ENCODE results near the gene HSFX3. TPM values are rescaled to one million over a fixed set of nuclear protein-coding genes. Genes with fewer than 3 reads are reported as not detected.
"Not testable (repeated sequence)": the region's sequence is repeated elsewhere in the genome, so short reads cannot be mapped to it uniquely, and the experiment has no call there.

HSFX3 gene, protein sequence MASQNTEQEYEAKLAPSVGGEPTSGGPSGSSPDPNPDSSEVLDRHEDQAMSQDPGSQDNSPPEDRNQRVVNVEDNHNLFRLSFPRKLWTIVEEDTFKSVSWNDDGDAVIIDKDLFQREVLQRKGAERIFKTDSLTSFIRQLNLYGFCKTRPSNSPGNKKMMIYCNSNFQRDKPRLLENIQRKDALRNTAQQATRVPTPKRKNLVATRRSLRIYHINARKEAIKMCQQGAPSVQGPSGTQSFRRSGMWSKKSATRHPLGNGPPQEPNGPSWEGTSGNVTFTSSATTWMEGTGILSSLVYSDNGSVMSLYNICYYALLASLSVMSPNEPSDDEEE
- not detected for total RNA-seq
- not detected for polyA plus RNA-seq
- total RNA-seq, result not detected

DNA sequence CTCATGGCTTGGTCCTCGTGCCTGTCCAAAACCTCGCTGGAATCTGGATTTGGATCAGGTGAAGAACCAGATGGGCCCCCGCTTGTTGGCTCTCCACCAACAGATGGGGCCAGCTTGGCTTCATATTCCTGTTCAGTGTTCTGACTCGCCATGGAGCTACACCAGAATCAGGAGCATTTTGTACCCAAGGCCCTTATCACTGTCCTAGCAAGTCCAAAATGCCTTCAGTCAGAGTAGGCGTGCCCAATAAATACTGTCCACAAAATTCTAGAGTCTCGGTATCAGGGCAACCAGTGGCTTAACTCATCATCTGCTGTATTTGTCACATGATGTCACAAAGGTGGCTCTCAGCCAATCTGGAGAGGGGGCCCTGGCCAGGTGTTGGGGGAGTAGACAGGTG is at the start of gene HSFX3:
HSFX3 (minus strand) TSS at position 224 of the 400 bp plus-strand sequence; CDS start at position 152, 72 bp downstream.
- H3K36me3 ChIP-seq (ENCODE audit: control insufficient read depth in 2 of 3, insufficient read depth in 3 of 3, low read length in 3 of 3); H3K9me3 ChIP-seq (ENCODE audit: control insufficient read depth in 2 of 3, low read length in 3 of 3); H3K4me3 ChIP-seq (ENCODE audit: low read length); H3K4me1 ChIP-seq (ENCODE audit: control insufficient read depth in 2 of 2, insufficient read depth in 2 of 2, low read length in 2 of 2); H3K4me1 Mint-ChIP-seq; H3K27me3 ChIP-seq (ENCODE audit: control insufficient read depth in 2 of 2, insufficient read depth in 2 of 2, low read length in 2 of 2); POLR2A ChIA-PET; H3K27ac Mint-ChIP-seq; ATAC-seq; H3K4me3 Mint-ChIP-seq; CTCF ChIA-PET; H3K9me3 Mint-ChIP-seq; H3K27me3 Mint-ChIP-seq; DNase-seq; H3K36me3 Mint-ChIP-seq; H3K27ac ChIP-seq (ENCODE audit: low read depth, low read length): not testable (repeated sequence)
- intact Hi-C loops (cut with micrococcal nuclease), result loop anchor here in 1 of 2 donors (10.0 kb wide), 5 partner anchors 85 to 1845 kb away; partner anchors contain the start of genes CD99L2, MAMLD1, MTMR1 and TMEM185A

- ATAC-seq; H3K4me1 ChIP-seq (ENCODE audit: control insufficient read depth in 2 of 2, insufficient read depth in 2 of 2, low read length in 2 of 2); POLR2A ChIA-PET: not testable (repeated sequence)
These were observed 48.9 kb upstream of the HSFX3 start for GRCh38 chrX:149598603-149599002.

GRCh38 chrX:149595943-149596342 is 46.2 kb upstream of the HSFX3 start:
- H3K4me3 Mint-ChIP-seq; ATAC-seq; H3K4me3 ChIP-seq (ENCODE audit: low read length); CTCF ChIA-PET; H3K4me1 ChIP-seq (ENCODE audit: control insufficient read depth in 2 of 2, insufficient read depth in 2 of 2, low read length in 2 of 2); DNase-seq; H3K4me1 Mint-ChIP-seq; intact Hi-C loops (cut with micrococcal nuclease); H3K27me3 Mint-ChIP-seq; H3K27ac Mint-ChIP-seq; H3K27ac ChIP-seq (ENCODE audit: low read depth, low read length); H3K36me3 Mint-ChIP-seq; POLR2A ChIA-PET; H3K36me3 ChIP-seq (ENCODE audit: control insufficient read depth in 2 of 3, insufficient read depth in 3 of 3, low read length in 3 of 3); H3K9me3 ChIP-seq (ENCODE audit: control insufficient read depth in 2 of 3, low read length in 3 of 3); H3K27me3 ChIP-seq (ENCODE audit: control insufficient read depth in 2 of 2, insufficient read depth in 2 of 2, low read length in 2 of 2); H3K9me3 Mint-ChIP-seq: not testable (repeated sequence)

More at GRCh38 chrX:149598603-149599002, 48.9 kb upstream of the HSFX3 start:
- H3K4me3 ChIP-seq (ENCODE audit: low read length); intact Hi-C loops (cut with micrococcal nuclease); H3K27me3 Mint-ChIP-seq; H3K4me1 Mint-ChIP-seq; H3K27ac ChIP-seq (ENCODE audit: low read depth, low read length); DNase-seq; H3K4me3 Mint-ChIP-seq; H3K9me3 Mint-ChIP-seq; H3K27ac Mint-ChIP-seq; CTCF ChIA-PET; H3K27me3 ChIP-seq (ENCODE audit: control insufficient read depth in 2 of 2, insufficient read depth in 2 of 2, low read length in 2 of 2); H3K36me3 ChIP-seq (ENCODE audit: control insufficient read depth in 2 of 3, insufficient read depth in 3 of 3, low read length in 3 of 3); H3K9me3 ChIP-seq (ENCODE audit: control insufficient read depth in 2 of 3, low read length in 3 of 3): not testable (repeated sequence)
- peaks cover 0 to 14% (median 6%) of the 10 kb centered on the region in 5 donors for H3K36me3 Mint-ChIP-seq

GRCh38 chrX:149595214-149595613 is 45.5 kb upstream of the HSFX3 start, which contains the start of gene HSFX2:
HSFX2 (minus strand) TSS chrX:149595314; CDS start chrX:149594700, 614 bp downstream.
- H3K27ac ChIP-seq (ENCODE audit: low read depth, low read length); H3K4me1 Mint-ChIP-seq; CTCF ChIA-PET; intact Hi-C loops (cut with micrococcal nuclease); DNase-seq; H3K4me3 Mint-ChIP-seq; H3K4me1 ChIP-seq (ENCODE audit: control insufficient read depth in 2 of 2, insufficient read depth in 2 of 2, low read length in 2 of 2); H3K36me3 Mint-ChIP-seq; H3K36me3 ChIP-seq (ENCODE audit: control insufficient read depth in 2 of 3, insufficient read depth in 3 of 3, low read length in 3 of 3); H3K9me3 Mint-ChIP-seq; H3K4me3 ChIP-seq (ENCODE audit: low read length); H3K27ac Mint-ChIP-seq; H3K27me3 Mint-ChIP-seq; ATAC-seq; H3K27me3 ChIP-seq (ENCODE audit: control insufficient read depth in 2 of 2, insufficient read depth in 2 of 2, low read length in 2 of 2); H3K9me3 ChIP-seq (ENCODE audit: control insufficient read depth in 2 of 3, low read length in 3 of 3); POLR2A ChIA-PET: not testable (repeated sequence)

DNA sequence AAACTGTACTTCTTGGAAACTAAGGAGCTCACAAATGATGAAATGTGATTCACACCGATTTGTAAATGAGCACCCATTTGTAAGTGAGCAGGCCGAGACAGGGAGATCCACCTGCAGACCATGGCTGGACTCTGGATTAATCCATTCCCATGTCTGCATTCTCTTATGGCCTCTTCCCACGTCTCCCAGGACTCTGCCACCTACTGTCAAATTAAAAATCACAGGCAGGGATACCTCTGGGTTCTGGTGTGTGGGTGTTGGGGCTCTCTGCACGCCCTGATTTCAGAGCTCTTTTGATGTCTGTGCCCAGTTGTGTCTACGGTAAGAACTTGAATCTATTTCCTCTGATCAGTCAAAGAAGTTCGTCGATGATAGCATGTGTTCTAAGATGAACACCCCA is 41.3 kb upstream of the HSFX3 start:
- intact Hi-C loops (cut with micrococcal nuclease); H3K36me3 Mint-ChIP-seq; H3K27me3 ChIP-seq (ENCODE audit: control insufficient read depth in 2 of 2, insufficient read depth in 2 of 2, low read length in 2 of 2); CTCF ChIA-PET; H3K27ac Mint-ChIP-seq; POLR2A ChIA-PET; H3K4me3 Mint-ChIP-seq; H3K27me3 Mint-ChIP-seq; H3K9me3 ChIP-seq (ENCODE audit: control insufficient read depth in 2 of 3, low read length in 3 of 3); H3K4me1 Mint-ChIP-seq; H3K4me3 ChIP-seq (ENCODE audit: low read length); DNase-seq; ATAC-seq; H3K27ac ChIP-seq (ENCODE audit: low read depth, low read length); H3K9me3 Mint-ChIP-seq; H3K4me1 ChIP-seq (ENCODE audit: control insufficient read depth in 2 of 2, insufficient read depth in 2 of 2, low read length in 2 of 2); H3K36me3 ChIP-seq (ENCODE audit: control insufficient read depth in 2 of 3, insufficient read depth in 3 of 3, low read length in 3 of 3): not testable (repeated sequence)

- H3K4me1 Mint-ChIP-seq; H3K4me1 ChIP-seq (ENCODE audit: control insufficient read depth in 2 of 2, insufficient read depth in 2 of 2, low read length in 2 of 2); H3K4me3 Mint-ChIP-seq; H3K27me3 ChIP-seq (ENCODE audit: control insufficient read depth in 2 of 2, insufficient read depth in 2 of 2, low read length in 2 of 2); H3K4me3 ChIP-seq (ENCODE audit: low read length); H3K9me3 ChIP-seq (ENCODE audit: control insufficient read depth in 2 of 3, low read length in 3 of 3); intact Hi-C loops (cut with micrococcal nuclease); H3K36me3 Mint-ChIP-seq; H3K27me3 Mint-ChIP-seq; H3K9me3 Mint-ChIP-seq; H3K36me3 ChIP-seq (ENCODE audit: control insufficient read depth in 2 of 3, insufficient read depth in 3 of 3, low read length in 3 of 3); DNase-seq; H3K27ac ChIP-seq (ENCODE audit: low read depth, low read length); H3K27ac Mint-ChIP-seq; ATAC-seq; POLR2A ChIA-PET; CTCF ChIA-PET: not testable (repeated sequence)
These were observed 37.6 kb upstream of the HSFX3 start, which contains the start of gene MAGEA9B for GRCh38 chrX:149587359-149587758. MAGEA9B (minus strand) TSS chrX:149587459; CDS start chrX:149583179, 4,280 bp downstream.

DNA sequence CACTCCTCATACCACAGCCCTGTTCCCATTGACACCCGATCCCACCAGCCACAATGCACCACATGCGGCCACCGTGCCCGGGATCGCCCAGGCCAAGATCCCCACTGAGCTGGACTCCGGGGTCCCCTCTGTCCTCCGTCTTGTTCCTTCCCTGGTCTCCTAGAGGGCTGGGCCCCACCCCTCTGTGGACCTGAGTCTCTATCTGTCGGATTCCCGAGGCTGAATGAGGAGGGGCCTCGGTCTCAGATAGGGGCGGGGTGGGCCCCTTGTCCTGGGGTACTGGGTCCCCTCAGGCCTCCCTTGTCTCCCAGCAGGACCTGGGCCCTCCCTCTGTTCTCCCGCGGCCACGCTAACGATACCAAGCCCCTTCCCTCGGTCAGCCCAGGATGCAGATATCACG is 35.9 kb upstream of the HSFX3 start:
- H3K4me1 ChIP-seq (ENCODE audit: control insufficient read depth in 2 of 2, insufficient read depth in 2 of 2, low read length in 2 of 2); H3K36me3 Mint-ChIP-seq; CTCF ChIA-PET; H3K27me3 ChIP-seq (ENCODE audit: control insufficient read depth in 2 of 2, insufficient read depth in 2 of 2, low read length in 2 of 2); POLR2A ChIA-PET; H3K4me1 Mint-ChIP-seq; H3K4me3 ChIP-seq (ENCODE audit: low read length); DNase-seq; ATAC-seq; H3K27ac Mint-ChIP-seq; H3K27me3 Mint-ChIP-seq; H3K36me3 ChIP-seq (ENCODE audit: control insufficient read depth in 2 of 3, insufficient read depth in 3 of 3, low read length in 3 of 3); H3K9me3 Mint-ChIP-seq; H3K9me3 ChIP-seq (ENCODE audit: control insufficient read depth in 2 of 3, low read length in 3 of 3); H3K4me3 Mint-ChIP-seq; H3K27ac ChIP-seq (ENCODE audit: low read depth, low read length); intact Hi-C loops (cut with micrococcal nuclease): not testable (repeated sequence)
